ENCODE measurements around the gene LRRC27.
"Not testable (repeated sequence)": the region's sequence is repeated elsewhere in the genome, so short reads cannot be mapped to it uniquely, and the experiment has no call there.

Gene LRRC27

DNA sequence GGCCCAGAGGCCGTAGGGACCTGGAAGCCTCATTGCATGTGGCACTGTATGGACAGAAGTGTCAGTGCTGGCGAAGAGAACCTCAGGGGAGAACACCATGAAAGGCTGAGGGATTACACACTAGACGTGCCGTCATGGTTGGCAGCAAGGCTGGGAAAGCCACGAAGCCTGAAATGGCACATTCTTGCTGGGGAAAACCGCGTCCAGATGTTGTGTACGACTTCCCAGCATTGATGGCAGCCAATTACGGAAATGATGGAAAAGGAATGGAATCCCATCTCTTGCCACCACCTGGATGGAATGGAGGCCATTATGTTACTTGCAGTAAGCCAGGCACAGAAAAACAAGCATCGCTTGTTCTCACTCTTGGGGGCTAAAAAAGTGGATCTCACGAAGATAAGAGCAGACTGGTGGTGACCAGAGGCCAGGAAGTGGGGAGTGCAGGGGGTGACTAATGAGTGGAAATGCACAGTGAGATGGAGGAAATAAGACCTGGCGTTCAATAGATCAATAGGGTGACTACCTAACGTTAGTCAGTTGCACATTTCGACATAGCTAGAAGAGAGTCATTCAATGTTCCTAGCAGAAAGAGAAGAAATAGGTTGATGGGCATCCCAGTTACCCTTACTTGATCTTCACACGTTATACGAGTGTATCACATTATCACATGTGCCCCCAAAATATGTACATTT, 50.4 kb downstream of the LRRC27 start:
- no peak overlapping the region for H3K4me3 ChIP-seq (ENCODE audit: low read length in 2 of 2)
- H3K27me3 ChIP-seq (ENCODE audit: control insufficient read depth in 2 of 2, insufficient read depth in 2 of 2, low read length in 2 of 2) = no peaks in the 10 kb centered on the region
- peak overlapping the region in 1 of 2 donors; percentile 43 for H3K27ac ChIP-seq (ENCODE audit: low read depth in 2 of 2, low read length in 2 of 2)
- no peak overlapping the region for H3K9ac ChIP-seq (ENCODE audit: low read depth in 1 of 2, low read length in 2 of 2)
- no peaks in the 10 kb centered on the region for H3K36me3 ChIP-seq (ENCODE audit: control insufficient read depth in 2 of 2, insufficient read depth in 2 of 2, low read length in 2 of 2)
- no peaks in the 10 kb centered on the region for H3K9me3 ChIP-seq (ENCODE audit: control insufficient read depth in 2 of 2, low read length in 2 of 2)
- H3K4me1 ChIP-seq (ENCODE audit: control insufficient read depth in 2 of 2, insufficient read depth in 2 of 2, low read length in 2 of 2) = no peaks in the 10 kb centered on the region

GRCh38 chr10:132383101-132383500, 51.1 kb downstream of the LRRC27 start:
- H3K4me1 ChIP-seq (ENCODE audit: control insufficient read depth in 2 of 2, insufficient read depth in 2 of 2, low read length in 2 of 2) = peaks cover 4 to 5% of the 10 kb centered on the region in 2 donors

GRCh38 chr10:132383751-132384196, 51.8 kb downstream of the LRRC27 start:
- Histone ChIP-seq H3K9me3 (ENCODE audit: control insufficient read depth in 2 of 2, low read length in 2 of 2) (no peaks in the 10 kb centered on the region), H3K4me1 (ENCODE audit: control insufficient read depth in 2 of 2, insufficient read depth in 2 of 2, low read length in 2 of 2) (peaks cover 5% of the 10 kb centered on the region in 2 donors), H3K4me3 (ENCODE audit: low read length in 2 of 2) (no peak overlapping the region), H3K27ac (ENCODE audit: low read depth in 2 of 2, low read length in 2 of 2) (no peak overlapping the region), H3K9ac (ENCODE audit: low read depth in 1 of 2, low read length in 2 of 2) (no peak overlapping the region), H3K36me3 (ENCODE audit: control insufficient read depth in 2 of 2, insufficient read depth in 2 of 2, low read length in 2 of 2) (no peaks in the 10 kb centered on the region), H3K27me3 (ENCODE audit: control insufficient read depth in 2 of 2, insufficient read depth in 2 of 2, low read length in 2 of 2) (no peaks in the 10 kb centered on the region)

More at GRCh38 chr10:132383101-132383500, 51.1 kb downstream of the LRRC27 start:
- H3K4me3 ChIP-seq (ENCODE audit: low read length in 2 of 2) = no peak overlapping the region
- H3K9me3 ChIP-seq (ENCODE audit: control insufficient read depth in 2 of 2, low read length in 2 of 2) = no peaks in the 10 kb centered on the region
- H3K36me3 ChIP-seq (ENCODE audit: control insufficient read depth in 2 of 2, insufficient read depth in 2 of 2, low read length in 2 of 2) = no peaks in the 10 kb centered on the region
- H3K9ac ChIP-seq (ENCODE audit: low read depth in 1 of 2, low read length in 2 of 2) = no peak overlapping the region
- no peak overlapping the region for H3K27ac ChIP-seq (ENCODE audit: low read depth in 2 of 2, low read length in 2 of 2)
- H3K27me3 ChIP-seq (ENCODE audit: control insufficient read depth in 2 of 2, insufficient read depth in 2 of 2, low read length in 2 of 2) = no peaks in the 10 kb centered on the region

DNA sequence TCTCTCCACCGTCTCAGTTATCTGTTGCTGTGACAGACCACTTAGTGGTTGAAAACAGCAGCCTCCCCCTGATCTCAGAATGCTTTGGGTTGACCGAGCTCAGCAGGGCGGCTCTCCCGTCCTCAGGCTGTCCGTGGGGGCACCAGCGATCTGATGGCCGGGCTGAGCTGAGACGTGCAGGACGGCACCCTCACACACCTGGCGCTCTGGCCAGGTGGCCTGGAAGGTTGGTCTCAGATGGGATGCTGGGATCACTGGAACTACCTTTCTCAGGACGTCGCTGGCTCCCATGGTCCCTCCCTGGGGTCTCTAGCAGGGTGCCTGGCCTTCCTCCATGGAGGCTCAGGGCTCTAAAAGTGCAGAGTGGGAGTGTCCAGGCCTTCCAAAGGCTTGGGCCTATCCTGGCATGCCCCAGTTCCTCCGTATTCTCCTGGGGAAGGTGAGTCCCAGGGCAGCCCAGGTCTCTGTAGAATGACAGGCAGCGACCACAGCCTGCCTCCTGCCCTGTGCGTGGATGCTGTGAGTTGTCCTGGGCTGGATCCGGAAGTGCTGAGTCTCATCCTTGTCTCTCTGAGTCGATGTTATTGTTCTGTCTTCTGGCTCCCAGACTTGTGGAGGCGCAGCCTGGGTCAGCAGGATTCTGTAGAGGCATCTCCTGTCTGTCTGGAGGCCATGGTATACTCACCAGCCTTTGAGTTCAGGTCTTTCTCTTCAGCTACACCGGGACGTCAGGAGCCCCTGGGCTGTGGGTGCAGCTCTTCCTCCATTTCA, 52.8 kb downstream of the LRRC27 start:
- no peak overlapping the region for H3K4me3 ChIP-seq (ENCODE audit: low read length in 2 of 2)

GRCh38 chr10:132385389-132385667, 53.3 kb downstream of the LRRC27 start:
- H3K9ac ChIP-seq (ENCODE audit: low read depth in 1 of 2, low read length in 2 of 2) = no peak overlapping the region
- peaks cover 12 to 14% of the 10 kb centered on the region in 2 donors for H3K4me1 ChIP-seq (ENCODE audit: control insufficient read depth in 2 of 2, insufficient read depth in 2 of 2, low read length in 2 of 2)
- no peaks in the 10 kb centered on the region for H3K27me3 ChIP-seq (ENCODE audit: control insufficient read depth in 2 of 2, insufficient read depth in 2 of 2, low read length in 2 of 2)
- no peaks in the 10 kb centered on the region for H3K9me3 ChIP-seq (ENCODE audit: control insufficient read depth in 2 of 2, low read length in 2 of 2)
- no peaks in the 10 kb centered on the region for H3K36me3 ChIP-seq (ENCODE audit: control insufficient read depth in 2 of 2, insufficient read depth in 2 of 2, low read length in 2 of 2)
- no peak overlapping the region for H3K27ac ChIP-seq (ENCODE audit: low read depth in 2 of 2, low read length in 2 of 2)
- no peak overlapping the region for H3K4me3 ChIP-seq (ENCODE audit: low read length in 2 of 2)

More for the DNA sequence above, 52.8 kb downstream of the LRRC27 start:
- Histone ChIP-seq H3K4me1 (ENCODE audit: control insufficient read depth in 2 of 2, insufficient read depth in 2 of 2, low read length in 2 of 2) (peaks cover 12 to 14% of the 10 kb centered on the region in 2 donors), H3K9me3 (ENCODE audit: control insufficient read depth in 2 of 2, low read length in 2 of 2) (no peaks in the 10 kb centered on the region), H3K27ac (ENCODE audit: low read depth in 2 of 2, low read length in 2 of 2) (no peak overlapping the region), H3K36me3 (ENCODE audit: control insufficient read depth in 2 of 2, insufficient read depth in 2 of 2, low read length in 2 of 2) (no peaks in the 10 kb centered on the region), H3K9ac (ENCODE audit: low read depth in 1 of 2, low read length in 2 of 2) (no peak overlapping the region), H3K27me3 (ENCODE audit: control insufficient read depth in 2 of 2, insufficient read depth in 2 of 2, low read length in 2 of 2) (no peaks in the 10 kb centered on the region)

DNA sequence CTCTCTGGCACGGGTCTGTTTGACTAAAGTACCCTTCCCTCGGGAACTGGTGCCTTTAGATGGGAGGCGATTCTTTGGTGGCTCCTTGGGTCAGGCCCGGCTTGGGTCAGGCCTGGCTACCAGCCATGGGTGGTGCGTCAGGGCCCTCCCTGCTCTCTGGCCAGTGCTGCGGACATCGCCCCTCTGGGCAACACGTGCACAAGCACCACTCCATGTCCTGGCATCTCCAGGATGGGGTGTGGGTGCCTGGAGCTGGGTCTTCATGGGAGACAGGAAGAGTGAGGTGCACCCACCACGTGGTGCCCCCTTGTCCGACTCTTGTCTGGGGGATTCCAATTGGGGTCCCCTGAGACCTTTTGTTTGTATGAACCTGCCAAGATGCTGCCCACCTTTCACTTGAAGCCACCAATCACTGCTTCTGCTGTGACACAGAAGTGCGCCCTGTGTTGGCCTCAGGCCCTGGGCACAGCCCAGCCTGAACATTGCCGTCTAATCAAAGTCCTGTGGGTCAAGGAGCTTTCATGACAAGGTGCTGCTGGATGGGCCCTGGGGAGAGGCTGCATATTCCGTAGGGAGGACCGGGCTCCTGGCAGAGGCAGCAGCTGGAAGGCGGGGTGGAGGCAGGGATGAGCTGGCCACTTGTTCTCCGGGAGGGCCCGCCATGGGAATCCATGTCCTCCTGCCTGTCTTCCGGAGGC, 53.9 kb downstream of the LRRC27 start:
- Histone ChIP-seq H3K9me3 (ENCODE audit: control insufficient read depth in 2 of 2, low read length in 2 of 2) (no peaks in the 10 kb centered on the region), H3K27me3 (ENCODE audit: control insufficient read depth in 2 of 2, insufficient read depth in 2 of 2, low read length in 2 of 2) (no peaks in the 10 kb centered on the region), H3K36me3 (ENCODE audit: control insufficient read depth in 2 of 2, insufficient read depth in 2 of 2, low read length in 2 of 2) (no peaks in the 10 kb centered on the region), H3K4me1 (ENCODE audit: control insufficient read depth in 2 of 2, insufficient read depth in 2 of 2, low read length in 2 of 2) (peaks cover 12 to 14% of the 10 kb centered on the region in 2 donors), H3K4me3 (ENCODE audit: low read length in 2 of 2) (no peak overlapping the region), H3K27ac (ENCODE audit: low read depth in 2 of 2, low read length in 2 of 2) (no peak overlapping the region), H3K9ac (ENCODE audit: low read depth in 1 of 2, low read length in 2 of 2) (no peak overlapping the region)

DNA sequence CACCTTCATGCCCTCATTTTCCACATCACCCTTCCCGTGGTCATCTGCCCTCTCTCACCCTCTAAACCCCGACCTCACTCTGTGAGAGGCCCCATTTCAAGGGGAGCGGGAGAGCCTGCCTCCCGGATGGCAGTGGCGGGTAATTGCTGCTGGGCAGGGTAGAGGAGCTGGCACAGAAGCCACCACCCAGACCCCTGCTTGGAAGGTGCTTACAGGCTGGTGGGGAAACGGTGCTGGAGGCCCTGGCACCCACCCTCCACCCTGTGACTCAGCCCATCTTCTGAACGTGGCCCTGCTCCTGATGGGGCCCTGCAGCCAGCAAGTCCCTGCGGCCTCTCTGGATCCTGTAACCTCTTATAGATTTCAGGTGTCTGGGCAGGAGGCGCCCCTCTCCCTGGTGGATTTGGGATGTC, 54.4 kb downstream of the LRRC27 start:
- Histone ChIP-seq H3K4me3 (ENCODE audit: low read length in 2 of 2) (no peak overlapping the region), H3K36me3 (ENCODE audit: control insufficient read depth in 2 of 2, insufficient read depth in 2 of 2, low read length in 2 of 2) (no peaks in the 10 kb centered on the region), H3K9me3 (ENCODE audit: control insufficient read depth in 2 of 2, low read length in 2 of 2) (no peaks in the 10 kb centered on the region), H3K27ac (ENCODE audit: low read depth in 2 of 2, low read length in 2 of 2) (no peak overlapping the region), H3K27me3 (ENCODE audit: control insufficient read depth in 2 of 2, insufficient read depth in 2 of 2, low read length in 2 of 2) (no peaks in the 10 kb centered on the region), H3K4me1 (ENCODE audit: control insufficient read depth in 2 of 2, insufficient read depth in 2 of 2, low read length in 2 of 2) (peaks cover 12 to 14% of the 10 kb centered on the region in 2 donors), H3K9ac (ENCODE audit: low read depth in 1 of 2, low read length in 2 of 2) (no peak overlapping the region)

GRCh38 chr10:132386896-132387295, 54.9 kb downstream of the LRRC27 start:
- H3K4me3 ChIP-seq (ENCODE audit: low read length in 2 of 2); H3K36me3 ChIP-seq (ENCODE audit: control insufficient read depth in 2 of 2, insufficient read depth in 2 of 2, low read length in 2 of 2); H3K9ac ChIP-seq (ENCODE audit: low read depth in 1 of 2, low read length in 2 of 2); H3K9me3 ChIP-seq (ENCODE audit: control insufficient read depth in 2 of 2, low read length in 2 of 2); H3K27ac ChIP-seq (ENCODE audit: low read depth in 2 of 2, low read length in 2 of 2); H3K27me3 ChIP-seq (ENCODE audit: control insufficient read depth in 2 of 2, insufficient read depth in 2 of 2, low read length in 2 of 2): not testable (repeated sequence)
- H3K4me1 ChIP-seq (ENCODE audit: control insufficient read depth in 2 of 2, insufficient read depth in 2 of 2, low read length in 2 of 2) = peaks cover 12 to 14% of the 10 kb centered on the region in 2 donors

DNA sequence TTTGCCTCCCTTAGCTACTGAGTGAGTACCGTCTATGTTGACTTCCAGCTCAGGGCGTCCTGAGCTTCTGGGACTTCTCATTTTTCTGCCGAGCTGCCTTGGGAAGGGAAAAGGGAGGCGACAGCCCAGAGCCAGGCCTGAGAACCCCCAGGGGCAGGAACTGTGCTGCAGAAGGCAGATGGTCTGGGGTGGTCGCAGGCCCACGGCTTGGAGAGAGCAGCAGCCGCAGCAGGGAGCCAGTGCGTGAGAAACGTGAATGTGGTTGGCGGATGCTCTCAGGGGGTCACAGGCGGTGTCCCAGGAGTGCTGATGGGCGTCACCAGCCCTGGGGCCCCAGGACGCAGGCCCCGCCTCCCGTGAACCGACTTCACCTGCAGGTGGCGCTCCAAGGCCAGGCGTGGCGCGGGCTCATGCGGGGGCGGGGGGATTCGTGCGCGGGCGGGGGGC, 55.8 kb downstream of the LRRC27 start:
- Histone ChIP-seq H3K27me3 (ENCODE audit: control insufficient read depth in 2 of 2, insufficient read depth in 2 of 2, low read length in 2 of 2) (no peaks in the 10 kb centered on the region), H3K27ac (ENCODE audit: low read depth in 2 of 2, low read length in 2 of 2) (no peak overlapping the region), H3K4me3 (ENCODE audit: low read length in 2 of 2) (peak overlapping the region in 1 of 2 donors; percentile 7), H3K9me3 (ENCODE audit: control insufficient read depth in 2 of 2, low read length in 2 of 2) (no peaks in the 10 kb centered on the region), H3K9ac (ENCODE audit: low read depth in 1 of 2, low read length in 2 of 2) (peak overlapping the region; percentile 32 to 36), H3K36me3 (ENCODE audit: control insufficient read depth in 2 of 2, insufficient read depth in 2 of 2, low read length in 2 of 2) (no peaks in the 10 kb centered on the region), H3K4me1 (ENCODE audit: control insufficient read depth in 2 of 2, insufficient read depth in 2 of 2, low read length in 2 of 2) (peaks cover 12 to 14% of the 10 kb centered on the region in 2 donors)

DNA sequence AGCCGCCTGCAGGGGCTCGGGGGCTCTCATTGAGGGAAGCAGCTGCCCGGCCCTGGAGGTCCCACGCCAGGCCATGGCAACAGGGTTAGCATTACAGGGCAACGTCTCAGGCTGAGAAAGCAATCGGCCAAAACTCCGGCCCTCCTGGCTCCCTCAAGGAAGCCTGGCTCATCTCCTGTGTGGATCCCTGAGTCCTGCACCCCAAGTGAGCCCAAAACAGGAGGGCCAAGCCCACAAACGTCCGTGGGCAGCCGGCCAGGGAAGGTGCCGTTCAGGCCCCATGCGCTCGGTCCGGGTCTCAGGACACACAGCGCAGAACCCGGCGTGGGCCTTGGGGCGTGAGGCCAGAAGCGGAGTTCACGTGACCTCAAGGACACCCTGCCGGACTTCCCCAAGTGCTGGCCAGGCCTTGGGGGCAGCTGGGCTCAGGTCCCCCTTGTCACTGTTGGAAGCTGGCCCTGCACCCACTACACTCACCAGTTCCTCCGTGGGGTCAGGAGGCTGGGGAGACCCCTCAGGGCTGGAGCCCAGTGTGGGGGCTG, 57.0 kb downstream of the LRRC27 start:
- H3K9me3 ChIP-seq (ENCODE audit: control insufficient read depth in 2 of 2, low read length in 2 of 2) = no peaks in the 10 kb centered on the region
- H3K36me3 ChIP-seq (ENCODE audit: control insufficient read depth in 2 of 2, insufficient read depth in 2 of 2, low read length in 2 of 2) = no peaks in the 10 kb centered on the region
- peak overlapping the region in 1 of 2 donors; percentile 24 for H3K9ac ChIP-seq (ENCODE audit: low read depth in 1 of 2, low read length in 2 of 2)
- H3K27me3 ChIP-seq (ENCODE audit: control insufficient read depth in 2 of 2, insufficient read depth in 2 of 2, low read length in 2 of 2) = no peaks in the 10 kb centered on the region
- H3K27ac ChIP-seq (ENCODE audit: low read depth in 2 of 2, low read length in 2 of 2) = no peak overlapping the region
- no peak overlapping the region for H3K4me3 ChIP-seq (ENCODE audit: low read length in 2 of 2)
- peaks cover 12 to 14% of the 10 kb centered on the region in 2 donors for H3K4me1 ChIP-seq (ENCODE audit: control insufficient read depth in 2 of 2, insufficient read depth in 2 of 2, low read length in 2 of 2)
